Measurements from ENCODE around the gene CELA3B.

CELA3B gene

DNA sequence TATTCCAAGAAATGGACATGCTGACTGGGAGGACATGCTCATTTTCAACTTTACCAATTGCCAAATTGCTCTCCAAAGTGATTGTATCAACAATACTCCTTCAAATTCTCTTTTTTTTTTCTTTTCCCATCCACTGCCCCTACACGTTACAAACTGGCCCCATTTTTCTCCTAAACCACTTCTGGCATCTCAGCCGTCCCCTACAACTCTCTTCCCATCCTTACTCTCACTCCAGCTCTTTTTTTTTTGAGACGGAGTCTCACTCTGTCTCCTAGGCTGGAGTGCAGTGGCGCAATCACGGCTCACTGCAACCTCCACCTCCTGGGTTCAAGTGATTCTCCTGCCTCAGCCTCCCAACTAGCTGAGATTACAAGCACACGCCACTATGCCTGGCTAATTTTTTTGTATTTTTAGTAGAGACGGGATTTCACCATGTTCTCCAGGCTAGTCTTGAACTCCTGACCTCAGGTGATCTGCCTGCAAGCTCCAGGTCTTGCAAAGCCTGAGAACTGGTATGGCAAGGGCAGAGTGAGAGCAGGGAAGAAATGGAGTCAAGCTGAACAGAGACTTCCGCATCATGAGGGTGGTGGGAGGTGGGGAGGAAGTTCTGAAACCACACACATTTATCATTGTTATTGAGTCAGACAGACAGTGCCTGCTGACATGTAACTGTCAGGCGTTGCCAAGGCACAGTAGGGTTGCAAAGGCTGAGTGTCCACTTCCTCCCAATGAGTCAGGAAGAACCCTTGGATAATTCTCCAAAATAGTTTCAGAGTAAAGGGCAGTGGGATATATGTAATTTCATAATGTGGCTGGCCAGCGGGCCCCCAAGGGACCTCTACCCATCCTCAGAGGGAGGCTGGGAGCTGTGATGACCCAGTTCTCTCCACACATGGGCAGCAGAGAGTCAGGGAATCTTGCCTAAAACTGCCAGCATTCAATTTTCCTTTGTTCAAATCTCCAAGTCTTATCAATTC is 42.0 kb downstream of the CELA3B start:
- peak overlapping the region; percentile 62 for H3K27ac ChIP-seq

DNA sequence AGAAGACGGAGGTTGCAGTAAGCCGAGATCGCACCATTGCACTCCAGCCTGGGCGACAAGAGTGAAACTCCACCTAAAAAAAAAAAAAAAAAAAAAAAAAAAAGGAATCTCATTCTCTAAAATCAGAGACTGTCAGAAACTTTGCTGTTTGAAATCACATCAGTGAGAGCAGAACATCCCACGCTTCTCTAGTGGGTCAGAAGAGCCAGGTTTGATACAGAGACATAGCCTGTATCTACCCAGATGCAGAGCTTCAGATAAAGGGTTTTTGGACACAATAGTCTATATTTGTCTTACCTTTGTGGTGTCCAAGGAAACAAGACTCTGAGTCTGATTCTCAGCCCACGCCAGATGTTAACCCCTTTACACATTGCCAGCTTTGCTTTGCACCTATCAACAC is 44.2 kb downstream of the CELA3B start:
- no peak overlapping the region for H3K27ac ChIP-seq
- no peak overlapping the region for H3K4me3 ChIP-seq (ENCODE audit: low read depth, low read length)
- DNase-seq, result no peak
- no peaks in the 10 kb centered on the region for H3K27me3 ChIP-seq (replicated peaks)
- in situ Hi-C loops (cut with HindIII; ENCODE audit: low pct_ligation_motif_present, low sequenced_read_pairs), result no loop called here
- H3K36me3 ChIP-seq (replicated peaks), result no peaks in the 10 kb centered on the region
- TF ChIP-seq, protein P1, sequence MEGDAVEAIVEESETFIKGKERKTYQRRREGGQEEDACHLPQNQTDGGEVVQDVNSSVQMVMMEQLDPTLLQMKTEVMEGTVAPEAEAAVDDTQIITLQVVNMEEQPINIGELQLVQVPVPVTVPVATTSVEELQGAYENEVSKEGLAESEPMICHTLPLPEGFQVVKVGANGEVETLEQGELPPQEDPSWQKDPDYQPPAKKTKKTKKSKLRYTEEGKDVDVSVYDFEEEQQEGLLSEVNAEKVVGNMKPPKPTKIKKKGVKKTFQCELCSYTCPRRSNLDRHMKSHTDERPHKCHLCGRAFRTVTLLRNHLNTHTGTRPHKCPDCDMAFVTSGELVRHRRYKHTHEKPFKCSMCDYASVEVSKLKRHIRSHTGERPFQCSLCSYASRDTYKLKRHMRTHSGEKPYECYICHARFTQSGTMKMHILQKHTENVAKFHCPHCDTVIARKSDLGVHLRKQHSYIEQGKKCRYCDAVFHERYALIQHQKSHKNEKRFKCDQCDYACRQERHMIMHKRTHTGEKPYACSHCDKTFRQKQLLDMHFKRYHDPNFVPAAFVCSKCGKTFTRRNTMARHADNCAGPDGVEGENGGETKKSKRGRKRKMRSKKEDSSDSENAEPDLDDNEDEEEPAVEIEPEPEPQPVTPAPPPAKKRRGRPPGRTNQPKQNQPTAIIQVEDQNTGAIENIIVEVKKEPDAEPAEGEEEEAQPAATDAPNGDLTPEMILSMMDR (IDR thresholded peaks at IDR 0.05; ENCODE audit: low read depth, low read length, missing control alignments), result no peak

More for the DNA sequence above, 42.0 kb downstream of the CELA3B start:
- in situ Hi-C loops (cut with HindIII; ENCODE audit: low pct_ligation_motif_present, low sequenced_read_pairs), result no loop called here
- no peaks in the 10 kb centered on the region for H3K27me3 ChIP-seq (replicated peaks)
- TF ChIP-seq, protein P1 (IDR thresholded peaks at IDR 0.05; ENCODE audit: low read depth, low read length, missing control alignments), result peak; percentile 74
- no peak overlapping the region for H3K4me3 ChIP-seq (ENCODE audit: low read depth, low read length)
- peak; percentile 96 for DNase-seq
- no peaks in the 10 kb centered on the region for H3K36me3 ChIP-seq (replicated peaks)

DNA sequence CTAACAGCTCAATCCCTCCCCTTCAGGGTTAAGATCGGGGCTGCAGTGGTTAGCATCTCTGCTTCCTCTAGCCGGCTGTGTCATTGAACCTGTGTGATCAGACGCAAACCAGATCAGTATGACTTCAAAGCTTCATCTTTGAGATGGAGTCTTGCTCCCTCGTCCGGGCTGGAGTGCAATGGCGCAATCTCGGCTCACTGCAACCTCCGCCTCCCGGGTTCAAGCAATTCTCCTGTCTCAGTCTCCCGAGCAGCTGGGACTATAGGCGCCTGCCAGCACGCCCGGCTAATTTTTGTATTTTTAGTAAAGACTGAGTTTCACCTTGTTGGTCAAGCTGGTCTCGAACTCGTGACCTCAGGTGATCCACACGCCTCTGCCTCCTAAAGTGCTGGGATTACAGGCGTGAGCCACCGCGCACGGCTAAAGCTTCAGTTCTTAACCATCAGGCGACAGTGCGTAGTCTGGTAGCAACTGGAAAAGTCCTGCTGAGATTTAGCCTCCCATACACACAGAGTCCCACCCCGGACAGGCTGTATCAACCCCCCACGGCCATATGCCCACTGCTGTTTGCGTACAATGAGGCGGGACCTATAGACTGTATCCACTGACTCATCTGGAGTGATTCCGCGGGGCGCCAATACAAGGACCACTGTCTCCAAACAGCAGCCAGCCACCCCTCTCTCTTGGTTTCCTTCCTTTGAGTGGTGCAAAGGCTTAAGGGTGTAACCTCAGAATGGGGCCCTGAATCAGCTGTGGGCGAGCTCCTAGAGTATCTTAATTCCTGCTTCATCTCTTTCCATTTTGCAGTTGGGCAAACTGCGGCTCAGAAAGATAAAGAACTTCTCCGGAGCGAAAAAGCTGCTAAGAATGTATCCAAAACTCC is 47.9 kb downstream of the CELA3B start:
- no peaks in the 10 kb centered on the region for H3K36me3 ChIP-seq (replicated peaks)
- TF ChIP-seq, protein P1 (IDR thresholded peaks at IDR 0.05; ENCODE audit: low read depth, low read length, missing control alignments), result no peak
- DNase-seq, result peak; percentile 87
- in situ Hi-C loops (cut with HindIII; ENCODE audit: low pct_ligation_motif_present, low sequenced_read_pairs), result no loop called here
- H3K4me3 ChIP-seq (ENCODE audit: low read depth, low read length), result peak overlapping the region; percentile 99
- peak overlapping the region; percentile 86 for H3K27ac ChIP-seq
- H3K27me3 ChIP-seq (replicated peaks), result no peaks in the 10 kb centered on the region

DNA sequence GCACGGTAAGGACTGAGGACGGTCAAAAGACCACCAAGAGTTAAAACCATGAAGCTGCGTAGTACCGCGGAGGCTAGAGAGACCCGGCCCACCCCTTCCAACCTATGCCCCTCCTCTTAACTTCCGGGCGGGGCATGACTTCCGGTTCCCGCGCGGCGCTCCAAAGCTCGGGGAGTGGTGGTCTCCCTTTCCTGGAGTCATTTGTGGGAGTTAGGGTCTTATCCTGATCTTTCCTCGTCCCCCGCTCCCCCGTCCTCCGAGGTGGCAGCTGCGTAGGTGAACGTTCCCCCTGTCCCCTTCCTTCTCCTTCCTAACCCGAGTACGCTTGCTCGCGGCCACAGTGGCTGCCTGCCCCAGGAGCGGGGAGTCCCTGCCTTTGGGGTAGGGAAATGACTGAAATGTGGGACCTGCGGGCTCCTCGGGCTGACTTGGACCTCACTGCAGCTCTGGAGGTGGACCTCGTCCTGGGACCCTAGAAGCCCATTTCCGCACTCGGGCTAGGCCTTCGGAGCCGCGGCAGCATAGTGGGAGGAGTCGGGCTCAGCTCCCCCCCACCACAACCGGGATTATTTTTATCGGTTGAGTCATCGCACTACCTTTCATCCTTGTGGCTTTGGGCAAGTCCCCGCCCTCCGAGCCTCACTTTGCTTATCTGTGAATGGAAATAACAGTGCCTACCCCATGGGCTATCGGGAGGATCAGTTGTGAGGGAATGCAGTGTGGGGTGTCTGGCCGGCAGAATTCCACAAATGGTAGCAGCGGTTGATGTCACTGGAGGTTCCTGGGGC is 48.7 kb downstream of the CELA3B start:
- in situ Hi-C loops (cut with HindIII; ENCODE audit: low pct_ligation_motif_present, low sequenced_read_pairs), result no loop called here
- peak; percentile 89 for DNase-seq
- Histone ChIP-seq H3K27ac (peak overlapping the region; percentile 86), H3K4me3 (ENCODE audit: low read depth, low read length) (peak overlapping the region; percentile 99), H3K27me3 (replicated peaks) (no peaks in the 10 kb centered on the region), H3K36me3 (replicated peaks) (no peaks in the 10 kb centered on the region)
- TF ChIP-seq, protein P1 (IDR thresholded peaks at IDR 0.05; ENCODE audit: low read depth, low read length, missing control alignments), result no peak

DNA sequence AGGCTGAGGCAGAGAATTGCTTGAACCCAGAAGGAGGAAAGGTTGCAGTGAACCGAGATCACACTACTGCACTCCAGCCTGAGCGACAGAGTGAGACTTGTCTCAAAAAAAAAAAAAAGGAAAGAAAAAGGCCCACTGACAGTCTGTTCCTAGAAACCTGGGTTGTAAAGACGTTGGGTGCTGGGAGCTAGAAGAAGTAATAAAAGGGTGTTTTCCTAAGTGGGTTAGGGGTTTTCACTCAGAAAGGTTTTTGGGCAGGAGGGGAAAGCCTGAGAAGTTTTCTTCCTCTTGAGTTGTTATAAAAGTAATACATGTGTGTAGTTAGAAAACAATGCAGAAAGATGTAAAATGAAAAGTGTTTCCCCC is 50.1 kb downstream of the CELA3B start:
- in situ Hi-C loops (cut with HindIII; ENCODE audit: low pct_ligation_motif_present, low sequenced_read_pairs), result no loop called here
- Histone ChIP-seq H3K27ac (no peak overlapping the region), H3K36me3 (replicated peaks) (no peaks in the 10 kb centered on the region), H3K4me3 (ENCODE audit: low read depth, low read length) (no peak overlapping the region), H3K27me3 (replicated peaks) (no peaks in the 10 kb centered on the region)
- TF ChIP-seq, protein P1 (IDR thresholded peaks at IDR 0.05; ENCODE audit: low read depth, low read length, missing control alignments), result no peak
- no peak for DNase-seq

Data from brain microvascular endothelial cell (primary cell).